H9 (cell line): ENCODE results near the gene ULBP3. TPM values are rescaled to one million over a fixed set of nuclear protein-coding genes. Genes with fewer than 3 reads are reported as not detected.

Experiments
- DNase-seq: peaks from one replicate; pipeline ENCODE4 v3.0.0-alpha.2; 2017
- H2AFZ ChIP-seq: one replicate; pipeline ENCODE4 v1.6.1; 2013; ENCODE audit warnings: mild to moderate bottlenecking, low read length, control low read depth, moderate library complexity
- H2AK5ac ChIP-seq: 2 replicates; pipeline ENCODE4 v1.6.1; 2013; ENCODE audit warnings: low read length, control low read depth, mixed read lengths; ENCODE audit not compliant: insufficient read length
- H2BK120ac ChIP-seq: one replicate; pipeline ENCODE4 v1.6.1; 2013; ENCODE audit warnings: low read depth, mild to moderate bottlenecking, low read length, control low read depth, inconsistent platforms; ENCODE audit not compliant: poor library complexity, severe bottlenecking
- H2BK12ac ChIP-seq: 2 replicates; pipeline ENCODE4 v1.6.1; 2013; ENCODE audit warnings: low read length, control low read depth, mixed read lengths, low read depth; ENCODE audit not compliant: insufficient read length
- H2BK15ac ChIP-seq: 2 replicates; pipeline ENCODE4 v1.6.1; 2013; ENCODE audit warnings: low read depth, low read length, control low read depth
- H2BK20ac ChIP-seq: one replicate; pipeline ENCODE4 v1.6.1; 2013; ENCODE audit warnings: low read depth, mild to moderate bottlenecking, low read length, control low read depth, inconsistent platforms; ENCODE audit not compliant: poor library complexity, severe bottlenecking
- H2BK5ac ChIP-seq: 2 replicates; pipeline ENCODE4 v1.6.1; 2013; ENCODE audit warnings: low read length, control low read depth, mixed read lengths; ENCODE audit not compliant: insufficient read length
- H3K14ac ChIP-seq: 2 replicates; pipeline ENCODE4 v1.6.1; 2013; ENCODE audit warnings: low read length, control low read depth; ENCODE audit not compliant: insufficient read depth
- H3K18ac ChIP-seq: 2 replicates; pipeline ENCODE4 v1.6.1; 2013; ENCODE audit warnings: low read depth, mild to moderate bottlenecking, mixed read lengths, low read length, control low read depth; ENCODE audit not compliant: insufficient read length
- H3K23ac ChIP-seq: 2 replicates; pipeline ENCODE4 v1.6.1; 2013; ENCODE audit warnings: low read length, control low read depth, mixed read lengths, low read depth; ENCODE audit not compliant: insufficient read length
- H3K23me2 ChIP-seq: 2 replicates; pipeline ENCODE4 v1.6.1; 2013; ENCODE audit warnings: low read depth, mild to moderate bottlenecking, mixed read lengths, low read length, control low read depth; ENCODE audit not compliant: insufficient read length, poor library complexity, severe bottlenecking
- H3K27ac ChIP-seq: 2 replicates; pipeline ENCODE4 v1.5.1; 2013; ENCODE audit warnings: low read length, control low read depth, mixed read lengths, low read depth; ENCODE audit not compliant: insufficient read length
- H3K27me3 ChIP-seq: 2 replicates; pipeline ENCODE4 v1.6.1; 2013; ENCODE audit warnings: low read length, control low read depth, inconsistent platforms; ENCODE audit not compliant: insufficient read depth
- H3K4ac ChIP-seq: 2 replicates; pipeline ENCODE4 v1.6.1; 2013; ENCODE audit warnings: low read depth, mild to moderate bottlenecking, control low read depth, inconsistent platforms, low read length, moderate library complexity
- H3K4me1 ChIP-seq: 2 replicates; pipeline ENCODE4 v1.6.1; 2013; ENCODE audit warnings: low read length, control low read depth, inconsistent platforms; ENCODE audit not compliant: insufficient read depth
- H3K4me2 ChIP-seq: 2 replicates; pipeline ENCODE4 v1.6.1; 2013; ENCODE audit warnings: low read length, control low read depth, mixed read lengths; ENCODE audit not compliant: insufficient read length, insufficient read depth
- H3K56ac ChIP-seq: 2 replicates; pipeline ENCODE4 v1.6.1; 2013; ENCODE audit warnings: low read depth, mild to moderate bottlenecking, mixed read lengths, low read length, control low read depth; ENCODE audit not compliant: insufficient read length
- H3K79me1 ChIP-seq: 2 replicates; pipeline ENCODE4 v1.6.1; 2013; ENCODE audit warnings: low read depth, mild to moderate bottlenecking, moderate library complexity, low read length, control low read depth, inconsistent platforms; ENCODE audit not compliant: insufficient read depth, poor library complexity, severe bottlenecking
- H3K79me2 ChIP-seq: 2 replicates; pipeline ENCODE4 v1.6.1; 2013; ENCODE audit warnings: low read length, control low read depth, inconsistent platforms; ENCODE audit not compliant: insufficient read depth
- H3K9ac ChIP-seq: 2 replicates; pipeline ENCODE4 v1.6.1; 2013; ENCODE audit warnings: low read length, control low read depth, mixed read lengths; ENCODE audit not compliant: insufficient read length; ENCODE audit errors: extremely low read depth
- H3K9me3 ChIP-seq: one replicate; pipeline ENCODE4 v1.6.1; 2013; ENCODE audit warnings: low read depth, low read length, inconsistent platforms; ENCODE audit not compliant: control insufficient read depth
- H3T11ph ChIP-seq: one replicate; pipeline ENCODE4 v1.6.1; 2013; ENCODE audit warnings: mild to moderate bottlenecking, low read length, control low read depth, inconsistent platforms
- H4K20me1 ChIP-seq: one replicate; pipeline ENCODE4 v1.6.1; 2013; ENCODE audit not compliant: control insufficient read depth, insufficient read length, insufficient read depth
- H4K5ac ChIP-seq: 2 replicates; pipeline ENCODE4 v1.6.1; 2013; ENCODE audit warnings: low read depth, mild to moderate bottlenecking, mixed read lengths, low read length, control low read depth; ENCODE audit not compliant: insufficient read length
- H4K8ac ChIP-seq: replicated peaks from 2 replicates; pipeline ENCODE4 v1.6.1; 2013; ENCODE audit warnings: low read length, control low read depth, mixed read lengths, low read depth; ENCODE audit not compliant: insufficient read length
- H4K91ac ChIP-seq: 2 replicates; pipeline ENCODE4 v1.6.1; 2013; ENCODE audit warnings: low read depth, mild to moderate bottlenecking, moderate library complexity, mixed read lengths, low read length, control low read depth; ENCODE audit not compliant: insufficient read length
- H3K27ac Mint-ChIP-seq, 3 experiments: 2 replicates in 2 of 3; 3 replicates in 1 of 3; pipeline ENCODE4 v1.8.0; 2020 to 2021; ENCODE audit warnings: mixed read lengths in 3 of 3, mild to moderate bottlenecking in 1 of 3, moderate library complexity in 1 of 3
- H3K27me3 Mint-ChIP-seq: 2 replicates; pipeline ENCODE4 v1.8.0; 2021; ENCODE audit warnings: low read depth, mild to moderate bottlenecking, moderate library complexity, mixed read lengths
- H3K36me3 Mint-ChIP-seq, 3 experiments: 2 replicates in 2 of 3; 3 replicates in 1 of 3; pipeline ENCODE4 v1.8.0; 2020 to 2021; ENCODE audit warnings: low read depth in 3 of 3, mixed read lengths in 3 of 3; ENCODE audit not compliant: insufficient read depth in 1 of 3
- H3K4me1 Mint-ChIP-seq, 2 experiments: 2 replicates each; pipeline ENCODE4 v1.8.0; 2020; ENCODE audit warnings: mixed read lengths in 2 of 2
- H3K4me3 Mint-ChIP-seq, 2 experiments: 2 replicates in 1 of 2; 3 replicates in 1 of 2; pipeline ENCODE4 v1.8.0; 2020 to 2021; ENCODE audit warnings: mild to moderate bottlenecking in 2 of 2, mixed read lengths in 2 of 2, moderate library complexity in 1 of 2
- H3K9me3 Mint-ChIP-seq, 2 experiments: 2 replicates in 1 of 2; 3 replicates in 1 of 2; pipeline ENCODE4 v1.8.0; 2020; ENCODE audit warnings: mild to moderate bottlenecking in 2 of 2, mixed read lengths in 2 of 2, moderate library complexity in 1 of 2
- CTCF ChIP-seq: fragments of 200-600 bp; sonication (generic); conservative IDR thresholded peaks from 3 replicates; pipeline ENCODE4 v1.8.0; 2021; ENCODE audit warnings: antibody characterized with exemption, mild to moderate bottlenecking
- WGBS: extraction: QIAGEN DNeasy Blood & Tissue Kit; methylation state at CpG from one replicate; pipeline ENCODE4 v1.1.7; 2013; ENCODE audit warnings: missing lambda C conversion rate, low lambda C conversion rate, mixed read lengths; ENCODE audit not compliant: insufficient read length; ENCODE audit errors: extremely low coverage; 5-methylcytosine and 5-hydroxymethylcytosine counted together
- total RNA-seq: library from RNA; stranded (reverse); gene quantifications from 2 replicates; pipeline ENCODE4 v1.2.1, GENCODE V29; 2021

ULBP3 gene
- total RNA-seq, 1 experiment from 2014 or later = 5.8 TPM

DNA sequence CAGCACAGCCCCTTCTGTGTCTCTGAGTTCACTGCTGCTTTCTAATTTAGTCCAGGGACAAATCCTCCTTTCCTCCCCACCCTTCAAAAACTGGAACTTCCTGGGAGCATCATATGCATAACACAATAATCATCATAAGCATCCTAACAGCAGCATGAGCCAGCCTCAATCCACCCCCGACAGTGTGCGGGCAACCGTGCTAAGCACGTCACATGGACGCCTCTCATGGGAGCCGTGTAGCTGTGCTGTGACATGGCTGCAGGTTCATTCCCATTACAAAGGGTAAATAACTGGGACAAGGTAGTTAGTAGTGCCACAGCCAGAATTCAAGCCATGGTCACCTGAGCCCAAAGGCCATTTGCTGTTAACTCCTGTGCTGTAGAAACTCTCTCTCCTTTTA lies 24.5 kb upstream of the ULBP3 start:
- Mint-ChIP-seq H3K4me3 (no peak overlapping the region), H3K9me3 (no peaks in the 10 kb centered on the region), H3K27me3 (peaks cover 15% of the 10 kb centered on the region), H3K27ac (no peak overlapping the region), H3K4me1 (peaks cover 2 to 6% of the 10 kb centered on the region in 2 experiments; a peak in 3 of 4 replicates), H3K36me3 (no peaks in the 10 kb centered on the region)
- H4K91ac ChIP-seq = no peak overlapping the region
- H2BK5ac ChIP-seq = no peak overlapping the region
- H4K8ac ChIP-seq = no peak overlapping the region
- H3K23me2 ChIP-seq = no peaks in the 10 kb centered on the region
- H3K23ac ChIP-seq = no peak overlapping the region
- no peak overlapping the region for H3K56ac ChIP-seq
- no peak overlapping the region for H3K18ac ChIP-seq
- H3K27ac ChIP-seq = no peak overlapping the region
- no peak overlapping the region for H2BK15ac ChIP-seq
- H3T11ph ChIP-seq = no peak overlapping the region
- H3K27me3 ChIP-seq = no peaks in the 10 kb centered on the region
- no peak overlapping the region; the same call in 1 of the 2 replicates for H3K14ac ChIP-seq
- H2BK12ac ChIP-seq = no peak overlapping the region
- no peaks in the 10 kb centered on the region for H4K20me1 ChIP-seq
- no peak overlapping the region for H4K5ac ChIP-seq
- H2AK5ac ChIP-seq = no peak overlapping the region
- H3K4me1 ChIP-seq = no peaks in the 10 kb centered on the region
- no peak overlapping the region for H2AFZ ChIP-seq
- no CpG with 5 or more reads among the region's 6 CpGs for WGBS
- H2BK20ac ChIP-seq = no peak overlapping the region
- no peaks in the 10 kb centered on the region for H3K79me1 ChIP-seq
- H3K79me2 ChIP-seq = no peaks in the 10 kb centered on the region
- no peak overlapping the region for H3K4me2 ChIP-seq
- no peak for DNase-seq
- no peak overlapping the region for H3K4ac ChIP-seq
- no peak overlapping the region for H2BK120ac ChIP-seq
- H3K9me3 ChIP-seq = no peaks in the 10 kb centered on the region
- TF ChIP-seq CTCF = no peak
- H3K9ac ChIP-seq = no peak overlapping the region
